ENCODE measurements around the gene EDIL3. TPM values are rescaled to one million over a fixed set of nuclear protein-coding genes. Genes with fewer than 3 reads are reported as not detected.

EDIL3 gene
- total and polyA plus RNA-seq, 9 of the 15 experiments (the other 6 are each of a cell fraction or from before 2014, with no cell fraction given) = 0.09 TPM; not detected in 8

DNA sequence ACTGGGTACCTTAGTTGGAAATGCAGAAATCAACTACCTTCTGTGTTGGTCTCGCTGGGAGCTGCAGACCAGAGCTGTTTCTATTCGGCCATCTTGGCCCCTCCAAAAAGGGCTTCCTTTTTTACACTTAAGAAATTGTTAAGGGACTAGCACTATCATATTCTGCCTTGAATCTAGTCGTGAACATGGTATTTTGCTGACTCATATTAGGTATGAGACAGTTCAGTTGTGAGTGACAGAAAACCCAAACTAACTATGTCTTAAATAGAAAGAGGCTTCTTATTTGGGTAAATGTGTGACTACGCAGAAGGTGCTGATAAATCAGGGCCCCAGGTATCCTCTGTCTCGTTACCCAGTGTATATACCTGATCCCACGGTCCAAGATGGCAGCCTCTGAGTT lies 298.2 kb downstream of the EDIL3 start (continued):
- TF ChIP-seq, protein P1, sequence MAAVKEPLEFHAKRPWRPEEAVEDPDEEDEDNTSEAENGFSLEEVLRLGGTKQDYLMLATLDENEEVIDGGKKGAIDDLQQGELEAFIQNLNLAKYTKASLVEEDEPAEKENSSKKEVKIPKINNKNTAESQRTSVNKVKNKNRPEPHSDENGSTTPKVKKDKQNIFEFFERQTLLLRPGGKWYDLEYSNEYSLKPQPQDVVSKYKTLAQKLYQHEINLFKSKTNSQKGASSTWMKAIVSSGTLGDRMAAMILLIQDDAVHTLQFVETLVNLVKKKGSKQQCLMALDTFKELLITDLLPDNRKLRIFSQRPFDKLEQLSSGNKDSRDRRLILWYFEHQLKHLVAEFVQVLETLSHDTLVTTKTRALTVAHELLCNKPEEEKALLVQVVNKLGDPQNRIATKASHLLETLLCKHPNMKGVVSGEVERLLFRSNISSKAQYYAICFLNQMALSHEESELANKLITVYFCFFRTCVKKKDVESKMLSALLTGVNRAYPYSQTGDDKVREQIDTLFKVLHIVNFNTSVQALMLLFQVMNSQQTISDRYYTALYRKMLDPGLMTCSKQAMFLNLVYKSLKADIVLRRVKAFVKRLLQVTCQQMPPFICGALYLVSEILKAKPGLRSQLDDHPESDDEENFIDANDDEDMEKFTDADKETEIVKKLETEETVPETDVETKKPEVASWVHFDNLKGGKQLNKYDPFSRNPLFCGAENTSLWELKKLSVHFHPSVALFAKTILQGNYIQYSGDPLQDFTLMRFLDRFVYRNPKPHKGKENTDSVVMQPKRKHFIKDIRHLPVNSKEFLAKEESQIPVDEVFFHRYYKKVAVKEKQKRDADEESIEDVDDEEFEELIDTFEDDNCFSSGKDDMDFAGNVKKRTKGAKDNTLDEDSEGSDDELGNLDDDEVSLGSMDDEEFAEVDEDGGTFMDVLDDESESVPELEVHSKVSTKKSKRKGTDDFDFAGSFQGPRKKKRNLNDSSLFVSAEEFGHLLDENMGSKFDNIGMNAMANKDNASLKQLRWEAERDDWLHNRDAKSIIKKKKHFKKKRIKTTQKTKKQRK (IDR thresholded peaks at IDR 0.05; ENCODE audit: borderline replicate concordance, low read depth, low read length) = no peak
- TF ChIP-seq STAT5B (CRISPR knock-in tag; IDR thresholded peaks at IDR 0.05) (no peak), ZNF175 (CRISPR knock-in tag; IDR thresholded peaks at IDR 0.05; ENCODE audit: low read depth) (no peak), MCM3 (IDR thresholded peaks at IDR 0.05) (no peak), MAFK (IDR thresholded peaks at IDR 0.05; ENCODE audit: low read length) (no peak), C11orf30 (IDR thresholded peaks at IDR 0.05; ENCODE audit: low read depth) (no peak), CREBBP (IDR thresholded peaks at IDR 0.05; ENCODE audit: low read depth, low read length) (no peak), SRF (CRISPR knock-in tag; IDR thresholded peaks at IDR 0.05) (no peak)
- TF ChIP-seq, protein P2, sequence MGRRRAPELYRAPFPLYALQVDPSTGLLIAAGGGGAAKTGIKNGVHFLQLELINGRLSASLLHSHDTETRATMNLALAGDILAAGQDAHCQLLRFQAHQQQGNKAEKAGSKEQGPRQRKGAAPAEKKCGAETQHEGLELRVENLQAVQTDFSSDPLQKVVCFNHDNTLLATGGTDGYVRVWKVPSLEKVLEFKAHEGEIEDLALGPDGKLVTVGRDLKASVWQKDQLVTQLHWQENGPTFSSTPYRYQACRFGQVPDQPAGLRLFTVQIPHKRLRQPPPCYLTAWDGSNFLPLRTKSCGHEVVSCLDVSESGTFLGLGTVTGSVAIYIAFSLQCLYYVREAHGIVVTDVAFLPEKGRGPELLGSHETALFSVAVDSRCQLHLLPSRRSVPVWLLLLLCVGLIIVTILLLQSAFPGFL (CRISPR knock-in tag; IDR thresholded peaks at IDR 0.05) = no peak

Measured in K562 (cell line).